Ishikawa (cell line): ENCODE results near the gene TNIP2.

ENCODE experiments used
- CEBPB ChIP-seq: IDR thresholded peaks from 2 replicates; pipeline ENCODE4 v1.6.1; 2012
- CREB1 ChIP-seq: IDR thresholded peaks from 2 replicates; pipeline ENCODE4 v1.6.1; 2012; ENCODE audit warnings: low read depth
- FOXM1 ChIP-seq: IDR thresholded peaks from 2 replicates; pipeline ENCODE4 v1.6.1; 2012; ENCODE audit warnings: low read depth, borderline replicate concordance
- NFIC ChIP-seq: IDR thresholded peaks from 2 replicates; pipeline ENCODE4 v1.6.1; 2012
- REST ChIP-seq: IDR thresholded peaks from 2 replicates; pipeline ENCODE4 v1.6.1; 2012; ENCODE audit warnings: low read depth, mild to moderate bottlenecking
- TAF1 ChIP-seq: IDR thresholded peaks from 2 replicates; pipeline ENCODE4 v1.6.1; 2012; ENCODE audit warnings: low read depth, mild to moderate bottlenecking
- TCF12 ChIP-seq: IDR thresholded peaks from 2 replicates; pipeline ENCODE4 v1.6.1; 2012; ENCODE audit warnings: low read depth
- YY1 ChIP-seq: IDR thresholded peaks from 2 replicates; pipeline ENCODE4 v1.6.1; 2012; ENCODE audit warnings: low read depth

- TF ChIP-seq TAF1: no peak
- TF ChIP-seq TCF12: no peak
- no peak for TF ChIP-seq CREB1
- TF ChIP-seq CEBPB: no peak
- TF ChIP-seq REST: no peak
- TF ChIP-seq FOXM1: no peak
- no peak for TF ChIP-seq NFIC
- TF ChIP-seq YY1: no peak
These were observed 22.9 kb downstream of the TNIP2 start for GRCh38 chr4:2733001-2733843.
